Right ventricle myocardium inferior (tissue), 1 donor: Measurements from ENCODE around the gene ALG5. TPM values are rescaled to one million over a fixed set of nuclear protein-coding genes. Genes with fewer than 3 reads are reported as not detected.

Source experiments
- ATAC-seq: fragments of 200-7000 bp; cut with Tn5 transposase; one replicate; pipeline ENCODE4 v1.9.1; 2020; ENCODE audit warnings: mild to moderate bottlenecking, moderate library complexity
- DNase-seq: peaks from one replicate; pipeline ENCODE4 v3.0.0; 2021; ENCODE audit errors: missing footprints
- intact Hi-C: fragments of 100-400 bp; cut with DNase I; formaldehyde crosslinking; loops from one replicate; pipeline ENCODE4 v1.11.0; 2022
- total RNA-seq: library from RNA; stranded (reverse); fragmentation: NEBNext Ultra II Directional; extraction: Animal tissue kit (Norgen Biotek cat#: 25700); gene quantifications from one replicate; pipeline ENCODE4 v1.2.1, GENCODE V29; 2021
- donor health status: DM: no; HTN: yes; CAD: no; lungs with severe emphysema.

The ALG5 gene
- total RNA-seq, 1 donor from 2014 or later, result 10.3 TPM

DNA sequence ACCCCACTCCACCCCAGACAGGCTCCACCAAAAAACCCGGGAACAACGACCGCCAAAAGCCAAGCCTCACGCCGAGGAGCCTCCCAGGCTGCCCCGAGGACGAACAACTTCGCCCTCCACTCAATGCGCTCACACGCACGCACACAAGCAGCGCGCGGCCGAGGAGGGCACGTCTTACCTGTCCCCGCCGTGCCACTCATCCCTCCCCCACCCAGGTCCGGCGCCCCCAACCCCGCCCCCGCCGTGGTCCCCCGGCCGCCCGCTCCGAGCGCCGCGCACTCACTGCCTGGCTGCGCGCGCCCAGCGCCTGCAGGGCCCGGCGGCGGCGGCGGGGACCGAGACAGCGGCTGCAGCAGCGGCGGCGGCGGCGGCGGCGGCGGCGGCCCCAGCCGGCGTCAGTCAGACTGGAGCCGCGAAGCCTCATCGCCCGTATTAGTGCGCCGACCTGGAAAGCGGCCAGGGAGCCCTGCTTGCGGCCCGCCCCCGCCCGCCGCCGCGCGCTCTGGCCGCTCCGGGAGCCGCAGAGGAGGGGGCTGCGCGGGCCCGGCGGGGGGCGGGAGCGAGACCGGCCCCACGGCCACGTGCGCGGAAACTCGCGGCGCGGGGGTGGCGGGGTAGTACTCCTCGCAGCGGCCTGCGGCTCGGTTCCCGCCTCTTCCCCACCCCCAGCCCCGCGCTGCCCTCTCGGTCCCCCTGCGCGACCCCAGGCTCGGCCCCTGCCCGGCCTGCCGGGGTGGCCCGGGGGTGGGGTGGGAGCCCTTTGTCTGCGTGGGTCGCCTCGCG is 79.1 kb downstream of the ALG5 start, which contains the start of gene SMAD9:
Gene SMAD9, minus strand, starts transcription at position 406 of the 783 bp plus-strand sequence. CDS start 40,549 bp downstream, outside the sequence.
- peak; percentile 87 for DNase-seq
- intact Hi-C loops, result loop anchor here (5.0 kb wide), 1 partner anchor 58 kb away; no protein-coding TSS in a partner anchor
- ATAC-seq, result peak; percentile 67

DNA sequence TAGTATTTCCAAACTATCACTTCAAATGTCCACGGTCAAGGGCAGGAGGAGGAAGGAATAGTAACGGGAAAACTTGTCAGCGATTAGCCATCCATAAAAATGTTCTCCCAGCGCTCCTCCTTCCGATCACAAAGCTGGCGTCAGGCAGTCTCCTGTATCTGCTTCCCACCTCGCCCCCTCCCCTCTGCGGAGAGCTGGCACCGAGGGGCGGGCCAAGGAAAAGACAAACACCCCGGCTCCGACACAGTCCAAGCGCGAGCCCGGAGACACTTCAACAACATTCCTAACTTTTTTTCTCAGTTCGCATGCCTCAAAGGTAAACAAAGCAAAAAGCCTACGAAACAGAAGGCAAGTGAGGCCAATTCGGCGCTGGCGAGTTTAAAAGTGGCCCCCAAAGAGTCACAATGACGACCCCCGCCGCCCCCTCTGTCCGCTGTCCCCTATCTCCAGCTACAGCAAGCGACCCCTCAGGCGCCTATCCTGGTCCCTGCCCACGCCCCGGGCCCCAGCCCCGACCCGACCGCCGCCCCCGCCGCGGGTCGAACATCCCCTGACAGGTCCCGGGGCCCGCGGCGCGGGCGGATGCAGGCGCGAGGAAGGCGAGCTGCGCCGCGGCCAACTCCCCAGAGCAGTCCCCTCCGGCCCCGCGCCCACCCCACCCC is 79.8 kb downstream of the ALG5 start:
- intact Hi-C loops, result loop anchor here (5.0 kb wide), 1 partner anchor 57 kb away; no protein-coding TSS in a partner anchor
- ATAC-seq (peak; percentile 48), DNase-seq (no peak)

DNA sequence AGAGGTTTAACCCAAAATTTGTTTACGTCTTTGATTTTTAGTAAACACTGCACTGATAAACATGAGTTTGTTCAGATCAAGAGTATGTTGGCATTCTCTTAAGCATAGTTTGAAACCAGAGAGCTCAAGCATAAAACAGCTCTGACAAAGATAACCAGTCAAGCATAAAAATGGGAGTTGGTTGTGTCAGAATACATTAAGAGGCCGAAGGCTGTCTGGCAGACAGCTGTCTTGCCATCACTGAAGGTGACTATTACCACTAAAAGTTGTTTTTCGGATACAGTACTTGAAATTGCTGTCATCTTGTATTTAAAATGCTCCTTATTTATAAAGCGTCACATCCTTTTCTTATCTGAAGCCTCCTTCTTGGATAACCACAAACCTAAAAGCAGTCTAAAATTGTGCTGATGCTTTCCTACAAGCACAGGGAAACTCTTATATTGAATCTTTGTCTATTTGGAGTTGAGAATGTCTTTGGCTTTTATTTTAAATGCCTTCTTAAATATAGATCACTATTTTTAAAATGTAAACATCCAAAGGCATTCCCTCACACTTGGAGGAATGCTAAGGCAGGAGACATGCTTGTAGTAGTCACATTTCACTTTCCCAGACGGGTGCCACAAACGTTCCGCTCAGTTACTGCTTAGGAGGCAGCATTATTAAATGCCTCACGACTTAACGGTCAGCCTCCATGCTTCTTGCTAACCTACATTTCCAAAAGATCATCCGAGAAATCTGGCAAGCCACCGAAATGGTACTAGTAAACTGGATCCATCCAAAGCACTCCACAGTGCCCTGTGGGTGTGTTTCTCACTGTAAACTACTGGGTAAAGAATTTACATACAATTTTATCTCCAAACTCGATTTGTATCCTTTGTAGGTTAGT is 80.7 kb downstream of the ALG5 start:
- intact Hi-C loops, result loop anchor here (5.0 kb wide), 1 partner anchor 56 kb away; no protein-coding TSS in a partner anchor
- ATAC-seq (no peak), DNase-seq (no peak)

DNA sequence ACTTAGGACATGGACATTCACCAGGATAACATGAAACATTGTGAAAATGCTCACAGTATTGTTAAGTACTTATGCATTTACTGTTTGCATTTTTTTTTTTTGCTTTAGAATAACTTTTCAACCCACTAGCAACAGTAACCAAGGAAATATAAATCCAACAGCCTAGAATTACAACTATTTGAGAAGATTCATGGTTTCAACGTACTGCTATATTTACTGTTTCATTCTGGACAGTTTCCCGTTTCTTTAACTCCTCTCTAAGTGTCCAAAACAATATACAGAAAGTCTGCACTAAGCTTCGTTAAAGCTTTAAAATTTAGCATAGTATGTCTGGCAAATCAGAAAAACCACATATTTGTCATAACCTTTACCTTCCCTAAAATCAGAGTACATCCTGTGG is 81.8 kb downstream of the ALG5 start:
- DNase-seq (no peak), ATAC-seq (no peak)
- intact Hi-C loops, result loop anchor here (5.0 kb wide), 1 partner anchor 55 kb away; no protein-coding TSS in a partner anchor

DNA sequence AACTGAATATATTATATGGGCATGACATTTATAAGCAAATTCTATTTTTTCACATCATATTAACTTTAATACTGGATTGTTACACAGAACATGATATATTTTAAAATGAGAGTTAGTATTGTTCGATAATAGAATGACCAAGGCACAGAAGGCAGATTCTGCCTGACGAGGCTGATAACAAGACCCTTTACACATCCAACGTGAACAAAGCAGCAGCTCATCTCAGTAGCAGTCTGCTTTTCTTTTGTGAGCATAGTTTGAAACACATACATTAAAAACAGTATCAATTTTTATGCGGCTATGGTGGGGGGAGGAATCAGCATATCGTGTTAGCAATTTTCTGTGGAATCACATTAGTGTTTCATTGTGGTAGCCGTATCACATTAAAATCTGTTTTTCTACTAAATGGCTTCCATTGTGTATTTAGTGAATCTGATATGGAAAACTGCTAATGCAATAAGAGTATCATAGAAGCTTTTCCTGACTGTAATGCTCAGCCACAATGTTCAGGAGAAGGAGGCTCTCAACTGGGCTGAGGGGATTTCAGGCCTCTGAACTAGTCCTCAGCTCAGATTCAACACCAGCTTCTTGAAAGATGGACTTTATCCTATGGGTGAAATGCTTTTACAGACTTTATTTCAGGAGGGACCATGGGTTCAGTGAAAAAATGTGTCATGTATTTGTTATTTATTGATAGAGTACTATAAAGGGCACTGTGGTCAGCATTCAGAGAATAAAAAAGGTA is 83.1 kb downstream of the ALG5 start:
- DNase-seq, result no peak
- intact Hi-C loops, result loop anchor here (5.0 kb wide), 1 partner anchor 54 kb away; no protein-coding TSS in a partner anchor
- ATAC-seq, result no peak

DNA sequence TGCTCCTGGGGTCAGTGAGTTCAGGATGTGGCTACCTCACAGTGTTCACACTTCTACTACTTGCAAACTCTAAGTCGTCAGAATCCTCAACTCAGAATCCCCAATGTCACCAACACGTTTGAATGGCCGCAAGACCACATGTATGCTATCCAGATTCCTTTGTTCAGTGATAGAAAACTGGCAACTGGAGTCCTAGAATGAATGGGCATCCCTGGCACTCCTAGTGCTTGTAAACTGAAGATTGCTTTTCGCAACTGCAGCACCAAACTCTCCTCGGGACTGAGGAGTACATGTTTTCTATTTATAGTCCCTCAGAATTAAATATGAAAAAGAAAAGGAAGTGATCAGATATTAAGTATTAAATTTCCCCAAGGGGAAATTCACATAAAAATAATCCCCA is 84.0 kb downstream of the ALG5 start:
- no peak for ATAC-seq
- intact Hi-C loops, result loop anchor here (5.0 kb wide), 1 partner anchor 53 kb away; no protein-coding TSS in a partner anchor
- DNase-seq, result no peak

DNA sequence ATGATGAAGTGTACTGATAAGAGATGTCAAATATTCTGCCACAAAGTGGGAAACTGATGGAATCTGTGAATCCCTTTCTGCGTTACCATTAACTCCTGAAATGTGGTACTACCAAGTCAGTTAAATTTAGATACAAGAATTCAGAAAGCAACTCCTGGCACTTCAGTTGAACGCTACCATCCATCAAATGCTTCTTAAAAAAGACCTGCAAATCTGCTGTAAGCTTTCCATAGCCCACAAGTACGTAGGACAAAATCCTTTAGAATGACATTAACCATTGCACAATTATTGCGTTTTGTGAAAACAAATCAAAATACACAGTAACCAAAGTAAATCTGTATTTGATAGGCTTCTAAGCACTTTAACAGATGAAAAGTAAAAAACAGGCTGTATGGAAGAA is 84.5 kb downstream of the ALG5 start:
- no peak for DNase-seq
- intact Hi-C loops, result loop anchor here (5.0 kb wide), 1 partner anchor 52 kb away; no protein-coding TSS in a partner anchor
- no peak for ATAC-seq

DNA sequence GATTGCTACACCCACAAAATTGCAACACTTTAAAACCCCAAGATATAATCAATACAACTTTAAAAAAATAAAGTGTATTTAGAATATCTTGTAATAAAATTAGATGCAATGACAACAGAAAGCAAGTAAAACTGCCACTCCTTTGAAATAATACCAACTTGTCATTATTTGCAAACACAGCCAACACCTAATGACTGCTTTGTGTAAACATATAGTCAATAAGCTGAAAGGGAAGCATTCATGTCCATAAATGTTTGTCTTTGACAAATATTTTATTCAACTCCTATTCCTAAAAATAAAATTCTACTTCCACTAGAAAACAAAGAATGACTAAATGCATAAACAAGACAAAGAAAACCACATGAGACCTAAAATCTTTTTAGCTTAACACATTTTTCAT is 85.7 kb downstream of the ALG5 start:
- ATAC-seq (no peak), DNase-seq (no peak)
- intact Hi-C loops, result no loop called here

DNA sequence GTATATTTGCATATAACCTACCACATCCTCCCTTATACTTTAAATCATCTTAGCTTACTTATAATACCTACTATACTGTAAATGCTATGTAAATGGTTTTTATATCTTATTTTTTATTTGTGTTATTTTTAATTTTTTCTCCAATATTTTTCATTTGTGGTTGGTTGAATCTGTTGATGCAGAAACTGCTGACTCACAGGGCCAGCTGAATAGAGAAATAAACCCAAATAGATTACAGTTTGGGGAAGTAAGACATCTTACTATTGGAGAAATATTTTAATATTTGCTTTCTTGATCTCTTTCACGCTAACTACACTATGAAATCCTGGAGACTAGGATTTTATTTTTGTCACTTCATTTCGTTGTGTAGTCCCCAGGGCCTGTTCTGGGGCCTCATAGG is 86.2 kb downstream of the ALG5 start:
- intact Hi-C loops, result no loop called here
- DNase-seq (no peak), ATAC-seq (no peak)

DNA sequence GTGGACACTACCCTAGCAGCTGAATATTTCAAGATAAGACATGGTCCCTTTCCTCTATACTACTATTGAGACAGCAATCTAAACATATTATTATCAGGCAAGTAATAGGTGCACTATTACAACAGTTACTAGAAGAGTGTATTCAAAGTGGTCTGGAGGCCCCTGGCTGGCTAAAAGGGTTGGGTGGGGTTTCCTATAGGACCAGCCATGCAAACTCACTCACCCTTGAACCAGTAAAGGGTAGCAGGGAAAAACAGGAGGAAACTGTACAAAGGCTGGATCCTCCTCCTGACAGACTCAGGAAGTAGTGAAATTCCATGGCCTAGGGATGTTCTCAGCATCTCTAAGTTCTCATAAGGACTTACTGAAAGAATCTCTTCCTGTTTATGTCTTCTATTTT is 86.8 kb downstream of the ALG5 start:
- no peak for DNase-seq
- intact Hi-C loops, result no loop called here

DNA sequence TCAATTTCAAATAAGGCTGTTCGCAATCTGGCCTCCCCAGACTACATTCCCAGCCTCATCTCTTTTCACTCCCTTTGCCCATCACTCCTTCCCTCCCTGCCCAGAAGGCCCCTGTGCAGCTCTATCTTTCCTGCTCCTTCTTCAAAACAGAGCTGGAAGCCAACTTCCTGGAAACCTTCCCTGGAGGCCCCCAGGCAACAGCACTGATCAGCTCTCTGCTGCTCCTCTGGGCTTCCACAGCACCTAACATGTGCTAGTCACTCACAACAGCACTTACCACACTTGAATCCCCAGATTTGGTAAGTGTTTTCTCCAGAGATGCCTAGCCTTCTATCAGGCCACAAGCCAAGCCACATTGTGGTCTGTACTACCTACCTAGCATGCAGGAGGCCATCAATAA is 88.6 kb downstream of the ALG5 start:
- intact Hi-C loops, result no loop called here
- ATAC-seq, result no peak
- no peak for DNase-seq

More for the DNA sequence above, 86.8 kb downstream of the ALG5 start:
- ATAC-seq, result no peak

DNA sequence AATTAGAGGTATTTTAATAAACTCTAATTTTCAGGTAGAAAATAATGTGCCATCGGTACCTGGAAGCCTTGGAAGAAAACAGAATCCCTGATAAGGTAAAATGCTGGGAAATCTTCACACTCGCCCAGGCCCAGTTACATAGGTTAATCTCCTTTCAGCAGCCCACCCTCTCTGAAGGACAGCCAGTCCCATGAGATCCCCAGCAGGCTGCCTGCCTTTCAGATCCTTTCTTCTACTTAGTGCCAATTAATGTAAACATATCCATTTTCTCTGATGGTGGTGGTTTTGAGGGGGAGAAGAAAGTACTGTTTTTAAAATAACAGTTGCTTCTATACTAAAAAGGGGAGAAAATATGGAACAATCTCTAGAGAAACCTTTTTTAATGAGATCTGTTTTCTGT is 91.3 kb downstream of the ALG5 start:
- DNase-seq (no peak), ATAC-seq (no peak)
- intact Hi-C loops, result no loop called here

DNA sequence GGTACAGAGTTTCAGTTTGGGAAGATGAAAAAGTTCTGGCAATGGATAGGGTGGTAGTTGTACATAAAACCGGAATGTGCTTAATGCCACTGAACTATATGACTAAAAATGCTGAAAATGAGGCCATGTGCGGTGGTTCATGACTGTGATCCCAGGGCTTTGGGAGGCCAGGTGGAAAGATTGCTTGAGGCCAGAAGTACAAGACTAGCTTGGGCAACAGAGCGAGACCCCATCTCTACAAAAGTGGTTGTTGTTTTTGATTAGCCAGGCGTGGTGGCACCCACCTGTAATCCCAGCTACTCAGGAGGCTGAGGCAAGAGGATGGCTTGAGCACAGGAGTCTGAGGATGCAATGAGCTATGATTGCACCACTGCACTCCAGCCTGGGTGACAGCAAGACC is 91.9 kb downstream of the ALG5 start:
- no peak for ATAC-seq
- intact Hi-C loops, result no loop called here
- DNase-seq, result no peak

DNA sequence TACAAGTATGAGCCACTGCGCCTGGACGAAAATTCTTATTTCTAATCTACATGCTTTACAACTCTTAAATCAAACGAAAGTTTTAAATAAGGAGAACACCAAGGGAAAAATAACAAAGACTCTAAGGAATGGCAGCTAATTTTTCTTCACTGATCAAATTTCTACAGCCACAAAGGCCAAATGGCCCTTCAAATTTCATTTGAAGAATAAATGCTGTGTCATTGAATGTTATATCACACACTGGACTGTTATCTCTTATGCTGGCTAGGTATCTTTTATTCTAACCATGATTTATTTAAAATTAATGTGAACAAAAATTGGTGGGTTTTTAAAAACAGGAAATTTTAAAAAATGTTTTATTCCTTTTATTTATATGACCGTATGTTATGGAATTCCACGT is 93.2 kb downstream of the ALG5 start:
- DNase-seq (no peak), ATAC-seq (no peak)
- intact Hi-C loops, result no loop called here

DNA sequence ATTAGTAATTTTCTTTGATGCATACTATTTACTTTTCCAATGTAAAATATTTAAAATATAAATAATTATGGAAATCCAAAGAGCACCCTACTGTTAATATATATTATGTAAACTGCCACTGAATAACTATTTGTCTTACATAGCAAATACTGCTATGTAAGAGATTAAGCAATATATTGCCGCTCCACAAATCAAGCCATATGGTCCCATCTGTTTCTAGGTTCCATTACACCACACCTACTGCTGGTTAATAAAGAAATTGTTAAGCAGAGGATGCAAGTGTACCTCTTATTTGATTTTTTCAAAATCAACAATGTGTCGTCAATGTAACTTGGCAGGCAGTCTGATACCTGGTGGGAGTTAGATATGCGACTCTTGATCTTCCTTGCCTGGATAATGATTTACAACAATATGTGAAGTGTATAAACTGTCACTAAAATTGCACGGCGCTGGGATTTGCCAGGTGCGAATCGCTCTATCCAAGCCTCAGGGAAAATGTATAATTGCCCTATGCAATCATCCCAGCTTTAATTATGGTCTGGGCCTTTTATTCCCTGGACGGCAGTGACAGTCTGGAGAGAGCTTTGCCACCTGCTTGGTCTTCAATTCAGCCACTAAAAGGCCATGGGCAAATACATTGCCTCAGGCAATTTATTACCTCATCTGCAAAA is 95.1 kb downstream of the ALG5 start:
- ATAC-seq (no peak), DNase-seq (no peak)
- intact Hi-C loops, result no loop called here
